ENCODE results near the gene WFDC8. TPM values are rescaled to one million over a fixed set of nuclear protein-coding genes. Genes with fewer than 3 reads are reported as not detected.
"Not testable (repeated sequence)": the region's sequence is repeated elsewhere in the genome, so short reads cannot be mapped to it uniquely, and the experiment has no call there.

The WFDC8 gene
- total RNA-seq, 2 donors from 2014 or later, result not detected

DNA sequence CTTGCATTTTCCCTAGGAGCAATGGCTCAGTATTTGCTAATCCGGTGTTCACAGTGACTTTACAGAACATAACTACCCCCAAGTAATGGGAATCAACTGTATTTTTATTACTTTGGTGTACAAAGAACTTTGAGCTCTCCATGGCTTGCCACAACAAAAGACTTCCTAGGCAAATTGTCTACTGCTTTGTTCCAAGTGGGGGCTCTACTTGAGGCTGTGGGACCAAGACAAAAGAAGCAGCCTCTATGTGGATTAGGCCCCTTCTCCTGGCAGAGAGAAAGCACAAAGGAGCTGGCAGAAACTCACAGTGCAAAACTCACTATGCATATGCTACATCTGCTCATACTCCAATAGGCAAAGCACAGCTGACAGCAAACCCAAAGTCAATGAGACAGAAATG is 853 bp downstream of the WFDC8 start:
- no peaks in the 10 kb centered on the region for H3K9me3 ChIP-seq
- intact Hi-C loops (cut with DNase I), result no loop called here
- 62% methylated on average over 1 of the region's 1 CpG for WGBS
- no peak overlapping the region for H3K27ac ChIP-seq
- no peaks in the 10 kb centered on the region for H3K4me1 ChIP-seq (replicated peaks)
- TF ChIP-seq POLR2A (IDR thresholded peaks at IDR 0.05), result no peak
- no peak for TF ChIP-seq POLR2AphosphoS5 (IDR thresholded peaks at IDR 0.05)
- TF ChIP-seq CTCF (IDR thresholded peaks at IDR 0.05), result no peak
- H3K4me3 ChIP-seq, result no peak overlapping the region
- DNase-seq (ENCODE audit: low spot score), result no peak
- H3K36me3 ChIP-seq, result no peaks in the 10 kb centered on the region
- H3K27me3 ChIP-seq (replicated peaks; ENCODE audit: insufficient read depth), result no peaks in the 10 kb centered on the region

DNA sequence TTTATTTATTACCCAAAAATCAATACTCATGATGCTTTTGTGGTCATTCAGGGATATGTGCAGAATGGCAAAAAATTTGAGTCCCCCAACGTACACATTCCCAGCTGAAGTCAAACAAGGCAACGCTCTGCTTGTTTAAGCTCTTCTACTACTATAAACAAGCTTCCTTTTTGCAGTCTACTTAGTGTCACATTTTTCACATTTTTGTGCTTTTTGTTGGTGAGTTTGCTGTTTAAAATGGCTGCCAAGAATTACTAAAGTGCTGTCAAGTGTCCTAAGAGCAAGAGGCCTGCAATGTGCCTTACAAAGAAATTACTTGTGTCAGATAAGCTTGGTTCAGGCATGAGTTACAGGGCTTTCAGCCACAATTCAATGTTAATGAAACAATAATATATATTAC is 2.1 kb downstream of the WFDC8 start:
- 14% methylated on average over 2 of the region's 2 CpGs for WGBS
- intact Hi-C loops (cut with DNase I), result no loop called here
- no peaks in the 10 kb centered on the region for H3K27me3 ChIP-seq (replicated peaks; ENCODE audit: insufficient read depth)
- no peaks in the 10 kb centered on the region for H3K36me3 ChIP-seq
- peak; percentile 5 for TF ChIP-seq POLR2AphosphoS5 (IDR thresholded peaks at IDR 0.05)
- TF ChIP-seq CTCF (IDR thresholded peaks at IDR 0.05), result no peak
- no peak for DNase-seq (ENCODE audit: low spot score)
- H3K4me1 ChIP-seq (replicated peaks), result no peaks in the 10 kb centered on the region
- no peaks in the 10 kb centered on the region for H3K9me3 ChIP-seq
- no peak overlapping the region for H3K27ac ChIP-seq
- no peak overlapping the region for H3K4me3 ChIP-seq

DNA sequence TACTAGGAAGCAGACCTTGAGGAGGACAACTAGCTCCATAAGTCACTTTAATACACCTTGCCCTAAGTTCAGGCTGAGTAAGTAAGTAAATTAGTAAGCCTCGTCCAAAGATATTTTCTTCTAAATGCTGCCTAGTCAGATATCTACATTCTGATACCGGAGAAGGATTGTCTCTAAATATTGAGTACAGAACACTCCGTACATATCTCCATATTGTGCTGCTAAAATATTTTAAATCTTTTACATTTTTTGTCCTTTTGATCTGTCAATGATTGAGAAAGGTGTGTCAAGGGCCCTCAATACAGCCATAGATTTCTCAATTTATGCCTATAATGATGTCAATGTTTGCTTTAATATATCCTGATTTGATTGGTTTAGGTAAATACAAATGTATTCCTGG is 3.2 kb downstream of the WFDC8 start:
- 91% methylated on average over 3 of the region's 3 CpGs for WGBS

DNA sequence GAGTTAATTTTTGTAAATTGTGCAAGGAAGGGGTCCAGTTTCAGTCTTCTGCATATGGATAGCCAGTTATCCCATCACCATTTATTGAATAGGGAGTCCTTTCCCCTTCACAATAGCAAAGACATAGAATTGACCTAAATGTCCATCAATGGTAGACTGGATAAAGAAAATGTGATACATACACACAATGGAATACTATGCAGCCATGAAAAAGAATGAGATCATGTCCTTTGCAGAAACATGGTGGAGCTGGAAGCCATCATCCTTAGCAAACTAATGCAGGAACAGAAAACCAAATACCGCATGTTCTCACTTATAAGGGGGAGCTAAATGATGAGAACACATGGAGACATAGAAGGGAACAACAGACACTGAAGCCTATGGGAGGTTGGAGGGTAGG is 9.4 kb downstream of the WFDC8 start:
- H3K4me3 ChIP-seq; H3K27me3 ChIP-seq (replicated peaks; ENCODE audit: insufficient read depth); H3K27ac ChIP-seq; H3K9me3 ChIP-seq; intact Hi-C loops (cut with DNase I); H3K36me3 ChIP-seq; DNase-seq (ENCODE audit: low spot score); H3K4me1 ChIP-seq (replicated peaks): not testable (repeated sequence)
- WGBS, result 79% methylated on average over 1 of the region's 1 CpG

More for the DNA sequence above, 3.2 kb downstream of the WFDC8 start:
- DNase-seq (ENCODE audit: low spot score), result no peak
- no peak for TF ChIP-seq POLR2AphosphoS5 (IDR thresholded peaks at IDR 0.05)
- no peak for TF ChIP-seq CTCF (IDR thresholded peaks at IDR 0.05)
- TF ChIP-seq POLR2A (IDR thresholded peaks at IDR 0.05), result no peak
- Histone ChIP-seq H3K27ac (no peak overlapping the region), H3K9me3 (no peaks in the 10 kb centered on the region), H3K27me3 (replicated peaks; ENCODE audit: insufficient read depth) (no peaks in the 10 kb centered on the region), H3K4me3 (no peak overlapping the region), H3K36me3 (no peaks in the 10 kb centered on the region), H3K4me1 (replicated peaks) (no peaks in the 10 kb centered on the region)
- intact Hi-C loops (cut with DNase I), result no loop called here

- Histone ChIP-seq H3K27me3 (replicated peaks; ENCODE audit: insufficient read depth) (no peaks in the 10 kb centered on the region), H3K27ac (no peak overlapping the region), H3K9me3 (no peaks in the 10 kb centered on the region), H3K4me3 (no peak overlapping the region), H3K4me1 (replicated peaks) (no peaks in the 10 kb centered on the region), H3K36me3 (no peaks in the 10 kb centered on the region)
- TF ChIP-seq CTCF (IDR thresholded peaks at IDR 0.05) (no peak), POLR2A (IDR thresholded peaks at IDR 0.05) (no peak), POLR2AphosphoS5 (IDR thresholded peaks at IDR 0.05) (no peak)
- intact Hi-C loops (cut with DNase I), result no loop called here
- WGBS, result 68% methylated on average over 2 of the region's 2 CpGs
- DNase-seq (ENCODE audit: low spot score), result no peak
These were observed 14.3 kb downstream of the WFDC8 start for GRCh38 chr20:45564760-45565276.
